Peyer's patch (tissue), 4 donors: ENCODE measurements around the gene SAPCD1. TPM values are rescaled to one million over a fixed set of nuclear protein-coding genes. Genes with fewer than 3 reads are reported as not detected.

ENCODE experiments used
- DNase-seq, 3 donors: peaks; one replicate each; pipeline ENCODE4 v3.0.0-alpha.2; 2017 to 2019
- H3K27ac ChIP-seq, 4 donors: fragments of 200-600 bp; sonication (generic); one replicate each; pipeline ENCODE4 v1.5.1; 2016 to 2019
- H3K27me3 ChIP-seq, 2 donors: fragments of 200-600 bp; sonication (generic); one replicate each; pipeline ENCODE4 v1.5.1; 2019
- H3K36me3 ChIP-seq, 3 donors: fragments of 200-600 bp; sonication (generic); one replicate each; pipeline ENCODE4 v1.5.1; 2016 to 2019
- H3K4me1 ChIP-seq, 4 donors: fragments of 200-600 bp; sonication (generic); one replicate each; pipeline ENCODE4 v1.5.1; 2016 to 2019
- H3K4me3 ChIP-seq, 4 donors: fragments of 200-600 bp; sonication (generic); 1 replicate in 3 of 4; 2 replicates in 1 of 4; pipeline ENCODE4 v1.5.1; 2016 to 2019; ENCODE audit warnings: mild to moderate bottlenecking in 1 of 4
- H3K9me3 ChIP-seq, 4 donors: fragments of 200-600 bp; sonication (generic); one replicate each; pipeline ENCODE4 v1.5.1; 2016 to 2019; ENCODE audit warnings: mild to moderate bottlenecking in 1 of 4
- CTCF ChIP-seq, 6 experiments: fragments of 450-650 bp in 4 of 6; fragments of 200-600 bp in 2 of 6; sonication (generic) in 1 of 6; IDR thresholded peaks; one replicate each; pipeline ENCODE4 v1.5.1; 2017 to 2019; ENCODE audit warnings: antibody characterized with exemption in 6 of 6, mild to moderate bottlenecking in 3 of 6, moderate library complexity in 1 of 6
- POLR2A ChIP-seq, 2 donors: fragments of 450-650 bp; IDR thresholded peaks; one replicate each; pipeline ENCODE4 v1.5.1; 2017; ENCODE audit warnings: antibody characterized with exemption in 2 of 2, mild to moderate bottlenecking in 2 of 2, moderate library complexity in 2 of 2
- total RNA-seq, 4 donors: library from RNA; depleted of rRNA; stranded (reverse); fragments of >200 nt; gene quantifications; one replicate each; pipeline ENCODE4 v1.1.0, GENCODE V29; 2016

The SAPCD1 gene
- total RNA-seq, 4 donors from 2014 or later = 6.6 to 10.3 (median 9.5) TPM

GRCh38 chr6:31761343-31761742 is 1.1 kb upstream of the SAPCD1 start:
- TF ChIP-seq POLR2A (IDR thresholded peaks at IDR 0.05) = no peak
- no peak for TF ChIP-seq CTCF (IDR thresholded peaks at IDR 0.05)
- H3K36me3 ChIP-seq = no peaks in the 10 kb centered on the region
- no peaks in the 10 kb centered on the region for H3K9me3 ChIP-seq
- no peak overlapping the region for H3K4me3 ChIP-seq
- H3K4me1 ChIP-seq = peaks cover 0 to 16% (median 0%) of the 10 kb centered on the region in 4 donors
- no peak for DNase-seq
- H3K27ac ChIP-seq = peak overlapping the region in 1 of 4 donors; percentile 22
- H3K27me3 ChIP-seq = no peaks in the 10 kb centered on the region

GRCh38 chr6:31762878-31763618 is 592 bp downstream of the SAPCD1 start:
- Histone ChIP-seq H3K4me3 (no peak overlapping the region), H3K4me1 (peaks cover 0 to 16% (median 0%) of the 10 kb centered on the region in 4 donors), H3K27me3 (no peaks in the 10 kb centered on the region), H3K9me3 (no peaks in the 10 kb centered on the region), H3K36me3 (no peaks in the 10 kb centered on the region), H3K27ac (no peak overlapping the region)
- TF ChIP-seq CTCF (IDR thresholded peaks at IDR 0.05) (no peak), POLR2A (IDR thresholded peaks at IDR 0.05) (no peak)
- no peak for DNase-seq

GRCh38 chr6:31763619-31763940 is 1.1 kb downstream of the SAPCD1 start:
- Histone ChIP-seq H3K27me3 (no peaks in the 10 kb centered on the region), H3K36me3 (no peaks in the 10 kb centered on the region), H3K4me1 (peaks cover 0 to 16% (median 0%) of the 10 kb centered on the region in 4 donors), H3K9me3 (no peaks in the 10 kb centered on the region), H3K4me3 (no peak overlapping the region), H3K27ac (no peak overlapping the region)
- no peak for TF ChIP-seq CTCF (IDR thresholded peaks at IDR 0.05)
- no peak for TF ChIP-seq POLR2A (IDR thresholded peaks at IDR 0.05)
- no peak for DNase-seq

GRCh38 chr6:31764198-31764597 is 1.7 kb downstream of the SAPCD1 start:
- H3K4me1 ChIP-seq = peaks cover 0 to 16% (median 0%) of the 10 kb centered on the region in 4 donors
- DNase-seq = no peak
- no peak overlapping the region for H3K4me3 ChIP-seq
- H3K27ac ChIP-seq = no peak overlapping the region
- no peaks in the 10 kb centered on the region for H3K27me3 ChIP-seq
- H3K36me3 ChIP-seq = no peaks in the 10 kb centered on the region
- no peaks in the 10 kb centered on the region for H3K9me3 ChIP-seq
- TF ChIP-seq CTCF (IDR thresholded peaks at IDR 0.05) = no peak
- no peak for TF ChIP-seq POLR2A (IDR thresholded peaks at IDR 0.05)

- H3K27ac ChIP-seq = no peak overlapping the region
- peaks cover 0 to 23% (median 0%) of the 10 kb centered on the region in 4 donors for H3K4me1 ChIP-seq
- no peak for DNase-seq
- H3K36me3 ChIP-seq = no peaks in the 10 kb centered on the region
- no peaks in the 10 kb centered on the region for H3K9me3 ChIP-seq
- peak overlapping the region in 1 of 4 donors; percentile 41 for H3K4me3 ChIP-seq
- TF ChIP-seq POLR2A (IDR thresholded peaks at IDR 0.05) (no peak), CTCF (IDR thresholded peaks at IDR 0.05) (no peak)
- H3K27me3 ChIP-seq = no peaks in the 10 kb centered on the region
Measured at GRCh38 chr6:31765559-31765909, 3.1 kb downstream of the SAPCD1 start.
